Right lobe of liver (tissue), 6 donors: ENCODE data around the gene RAP1GDS1. TPM values are rescaled to one million over a fixed set of nuclear protein-coding genes. Genes with fewer than 3 reads are reported as not detected.
"Not testable (repeated sequence)": the region's sequence is repeated elsewhere in the genome, so short reads cannot be mapped to it uniquely, and the experiment has no call there.

Experiments used
- ATAC-seq, 4 donors: fragments of 200-7000 bp; cut with Tn5 transposase; one replicate each; pipeline ENCODE4 v1.9.1; 2020; ENCODE audit warnings: mild to moderate bottlenecking in 4 of 4, moderate library complexity in 4 of 4
- DNase-seq, 3 donors: peaks; one replicate each; pipeline ENCODE4 v3.0.0-alpha.2; 2020
- H3K27ac ChIP-seq, 3 donors: fragments of 200-600 bp; one replicate each; pipeline ENCODE4 v1.8.0; 2022
- H3K27me3 ChIP-seq, 2 donors: fragments of 200-600 bp; one replicate each; pipeline ENCODE4 v1.8.0; 2022
- H3K36me3 ChIP-seq, 4 donors: fragments of 200-600 bp; sonication (generic) in 1 of 4; one replicate each; pipeline versions ENCODE4 v1.5.1 to v1.8.0; 2017 to 2022; ENCODE audit warnings: control low read depth in 1 of 4
- H3K4me1 ChIP-seq, 4 donors: fragments of 200-600 bp; sonication (generic) in 1 of 4; one replicate each; pipeline versions ENCODE4 v1.5.1 to v1.8.0; 2017 to 2022; ENCODE audit warnings: control low read depth in 1 of 4
- H3K4me3 ChIP-seq, 3 donors: fragments of 200-600 bp; one replicate each; pipeline ENCODE4 v1.8.0; 2022
- H3K9me3 ChIP-seq, 4 donors: fragments of 200-600 bp; sonication (generic) in 1 of 4; one replicate each; pipeline versions ENCODE4 v1.5.1 to v1.8.0; 2017 to 2022; ENCODE audit warnings: control low read depth in 1 of 4
- CTCF ChIP-seq, 4 donors: fragments of 200-600 bp in 3 of 4; fragments of 450-650 bp in 1 of 4; IDR thresholded peaks; one replicate each; pipeline versions ENCODE4 v1.5.1 to v1.8.0; 2016 to 2022; ENCODE audit warnings: antibody characterized with exemption in 4 of 4, mild to moderate bottlenecking in 2 of 4
- POLR2A ChIP-seq: fragments of 450-650 bp; IDR thresholded peaks from one replicate; pipeline ENCODE4 v1.6.1; 2017; ENCODE audit warnings: antibody characterized with exemption, mild to moderate bottlenecking
- WGBS: methylation state at CpG from one replicate; pipeline ENCODE4 v1.1.6; 2018; ENCODE audit warnings: low coverage, low lambda C conversion rate; ENCODE audit not compliant: insufficient coverage; ENCODE audit errors: missing lambda C conversion rate; 5-methylcytosine and 5-hydroxymethylcytosine counted together
- intact Hi-C, 2 donors: fragments of 100-400 bp; cut with DNase I; formaldehyde crosslinking; loops; one replicate each; pipeline versions ENCODE4 v1.11.2 to v1.14.1; 2022
- total RNA-seq, 6 experiments: library from RNA; depleted of rRNA in 2 of 6; stranded (reverse); fragments of >200 nt in 2 of 6; fragmentation: NEBNext Ultra II Directional in 3 of 6; extraction: Animal tissue kit (Norgen Biotek cat#: 25700) in 3 of 6; gene quantifications; one replicate each; pipeline versions ENCODE4 v1.1.0 to v1.2.4, GENCODE V29; 2016 to 2023
- donor health status: DM: no; HTN: yes; CAD: no.
- donor health status: DM: no; HTN: no; CAD: no.
- donor health status: DM: no; HTN: no; CAD: no.
- donor health status: DM: no; HTN: yes; CAD: no.
- donor health status: DM: no; HTN: yes; CAD: no.

The RAP1GDS1 gene
- total RNA-seq, 6 experiments from 2014 or later = 17.4 to 29.8 (median 20.9) TPM

GRCh38 chr4:98327694-98328093, 66.5 kb downstream of the RAP1GDS1 start:
- no peak overlapping the region for H3K27ac ChIP-seq
- no peaks in the 10 kb centered on the region for H3K27me3 ChIP-seq
- DNase-seq (no peak), ATAC-seq (no peak)
- H3K36me3 ChIP-seq = no peaks in the 10 kb centered on the region
- no peaks in the 10 kb centered on the region for H3K9me3 ChIP-seq
- intact Hi-C loops = no loop called here
- no peak overlapping the region for H3K4me3 ChIP-seq
- 94% methylated on average over 1 of the region's 1 CpG for WGBS
- H3K4me1 ChIP-seq = no peaks in the 10 kb centered on the region
- TF ChIP-seq POLR2A (no peak), CTCF (IDR thresholded peaks at IDR 0.05) (no peak)

- intact Hi-C loops, ATAC-seq, H3K4me3 ChIP-seq, H3K4me1 ChIP-seq, H3K27ac ChIP-seq, H3K9me3 ChIP-seq, H3K27me3 ChIP-seq, H3K36me3 ChIP-seq: not testable (repeated sequence)
- DNase-seq = peak in 2 of 3 donors; percentile 18 to 49
- 82% methylated on average over 6 of the region's 31 CpGs for WGBS
Measured at GRCh38 chr4:98329879-98330640, 68.9 kb downstream of the RAP1GDS1 start.

GRCh38 chr4:98332017-98332416, 70.8 kb downstream of the RAP1GDS1 start:
- intact Hi-C loops = no loop called here
- WGBS = 83% methylated on average over 1 of the region's 1 CpG
- H3K36me3 ChIP-seq = no peaks in the 10 kb centered on the region
- no peak overlapping the region for H3K4me3 ChIP-seq
- no peak for TF ChIP-seq POLR2A
- TF ChIP-seq CTCF (IDR thresholded peaks at IDR 0.05) = no peak
- DNase-seq (no peak), ATAC-seq (no peak)
- no peaks in the 10 kb centered on the region for H3K27me3 ChIP-seq
- H3K27ac ChIP-seq = no peak overlapping the region
- H3K4me1 ChIP-seq = no peaks in the 10 kb centered on the region
- peaks cover 0 to 7% (median 0%) of the 10 kb centered on the region in 4 donors for H3K9me3 ChIP-seq

- Histone ChIP-seq H3K27ac (no peak overlapping the region), H3K36me3 (no peaks in the 10 kb centered on the region), H3K9me3 (peaks cover 0 to 7% (median 0%) of the 10 kb centered on the region in 4 donors), H3K27me3 (no peaks in the 10 kb centered on the region), H3K4me1 (no peaks in the 10 kb centered on the region), H3K4me3 (no peak overlapping the region)
- no peak for DNase-seq
- intact Hi-C loops = no loop called here
- WGBS = 93% methylated on average over 5 of the region's 5 CpGs
- ATAC-seq = no peak
- TF ChIP-seq POLR2A (no peak), CTCF (IDR thresholded peaks at IDR 0.05) (no peak)
Measured at GRCh38 chr4:98334461-98334860, 73.3 kb downstream of the RAP1GDS1 start.

GRCh38 chr4:98338761-98339438, 77.7 kb downstream of the RAP1GDS1 start:
- Histone ChIP-seq H3K4me3 (no peak overlapping the region), H3K27ac (no peak overlapping the region), H3K9me3 (peaks cover 0 to 5% (median 0%) of the 10 kb centered on the region in 4 donors), H3K27me3 (no peaks in the 10 kb centered on the region), H3K4me1 (no peaks in the 10 kb centered on the region), H3K36me3 (peaks cover 0 to 9% (median 0%) of the 10 kb centered on the region in 4 donors)
- no peak for TF ChIP-seq CTCF (IDR thresholded peaks at IDR 0.05)
- TF ChIP-seq POLR2A = no peak
- ATAC-seq (no peak), DNase-seq (no peak)
- intact Hi-C loops = no loop called here
- 94% methylated on average over 2 of the region's 2 CpGs for WGBS
